ENCODE data around the gene PITPNC1. TPM values are rescaled to one million over a fixed set of nuclear protein-coding genes. Genes with fewer than 3 reads are reported as not detected.
A peak's percentile ranks its signal among the peaks of the same experiment; 100 is the strongest.

The PITPNC1 gene
- total and polyA plus RNA-seq, 2 donors (not counting 3 experiments of a cell fraction or from before 2014, with no cell fraction given): 2.4 to 9.6 TPM

DNA sequence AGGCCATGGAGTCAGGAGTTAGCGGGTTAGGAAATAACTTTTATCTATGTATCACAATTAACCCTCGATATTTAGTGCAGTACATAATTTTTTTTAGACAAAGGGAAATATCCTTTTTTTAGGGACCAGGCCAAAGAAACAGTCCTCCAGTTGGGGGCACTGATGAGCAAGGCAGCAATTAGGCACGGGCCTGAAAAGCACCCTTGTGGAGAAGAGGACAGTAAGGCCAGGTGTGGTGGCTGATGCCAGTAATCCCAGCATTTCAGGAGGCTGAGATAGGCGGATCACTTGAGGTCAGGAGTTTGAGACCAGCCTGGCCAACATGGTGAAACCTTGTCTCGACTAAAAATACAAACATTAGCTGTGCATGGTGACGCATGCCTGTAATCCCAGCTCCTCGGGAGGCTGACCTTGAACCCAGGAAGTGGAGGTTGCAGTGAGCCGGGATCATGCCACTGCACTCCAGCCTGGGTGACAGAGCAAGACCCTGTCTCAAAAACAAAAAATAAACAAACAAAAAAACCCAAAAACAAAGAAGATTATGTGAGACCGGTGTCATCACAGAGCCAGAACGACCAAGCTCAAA is 182.4 kb downstream of the PITPNC1 start:
- intact Hi-C loops (cut with micrococcal nuclease) (loop anchor here (5.0 kb wide), 1 partner anchor 128 kb away; no protein-coding TSS in a partner anchor), dilution Hi-C loops (cut with MboI; ENCODE audit: extremely low pct_ligation_motif_present, low sequenced_read_pairs) (no loop called here)
- FAIRE-seq (no peak), DNase-seq (ENCODE audit: low read depth, low spot score) (no peak)
- no peaks in the 10 kb centered on the region for H3K79me2 ChIP-seq (ENCODE audit: control insufficient read depth, insufficient read depth, low read length)
- H3K36me3 ChIP-seq (ENCODE audit: control insufficient read depth in 2 of 2, extremely low read depth in 1 of 2, insufficient read depth in 2 of 2, low read length in 2 of 2): no peaks in the 10 kb centered on the region
- H3K27me3 ChIP-seq (ENCODE audit: control insufficient read depth in 2 of 2, insufficient read depth in 2 of 2, low read length in 2 of 2): no peaks in the 10 kb centered on the region
- no TSS peak for BruUV-seq (replicated peaks)
- no peak overlapping the region for H3K27ac ChIP-seq (ENCODE audit: insufficient read depth, low read depth, low read length)
- no peak overlapping the region for H3K4me3 ChIP-seq (replicated peaks in 1 of 3; ENCODE audit: insufficient read depth in 1 of 3, low read depth in 1 of 3, low read length in 3 of 3)
- H3K9ac ChIP-seq (replicated peaks; ENCODE audit: extremely low read depth, insufficient read depth, low read length): no peak overlapping the region
- H4K20me1 ChIP-seq (replicated peaks; ENCODE audit: control insufficient read depth, extremely low read depth, insufficient read depth, low read length): no peaks in the 10 kb centered on the region
- no peak overlapping the region for H3K4me2 ChIP-seq (ENCODE audit: insufficient read depth, low read length)
- H3K4me1 ChIP-seq (ENCODE audit: control insufficient read depth, extremely low read depth, insufficient read depth, low read length): no peaks in the 10 kb centered on the region
- ChIA-PET CTCF (interaction anchor here (0.7 to 2.1 kb wide), 8 partner anchors 10 to 130 kb away, joined by 3 to 6 read pairs (median 4); no protein-coding TSS in a partner anchor), POLR2A (no interaction called here)
- H3K9me1 ChIP-seq (replicated peaks; ENCODE audit: control insufficient read depth, extremely low read depth, insufficient read depth, low read length): no peaks in the 10 kb centered on the region
- no peaks in the 10 kb centered on the region for H3K9me3 ChIP-seq (replicated peaks; ENCODE audit: control insufficient read depth, insufficient read depth, low read length)
- no peak for TF ChIP-seq GATA2 (IDR thresholded peaks at IDR 0.05; ENCODE audit: insufficient read depth, insufficient read length, low read depth, low read length)
- TF ChIP-seq, protein P1, sequence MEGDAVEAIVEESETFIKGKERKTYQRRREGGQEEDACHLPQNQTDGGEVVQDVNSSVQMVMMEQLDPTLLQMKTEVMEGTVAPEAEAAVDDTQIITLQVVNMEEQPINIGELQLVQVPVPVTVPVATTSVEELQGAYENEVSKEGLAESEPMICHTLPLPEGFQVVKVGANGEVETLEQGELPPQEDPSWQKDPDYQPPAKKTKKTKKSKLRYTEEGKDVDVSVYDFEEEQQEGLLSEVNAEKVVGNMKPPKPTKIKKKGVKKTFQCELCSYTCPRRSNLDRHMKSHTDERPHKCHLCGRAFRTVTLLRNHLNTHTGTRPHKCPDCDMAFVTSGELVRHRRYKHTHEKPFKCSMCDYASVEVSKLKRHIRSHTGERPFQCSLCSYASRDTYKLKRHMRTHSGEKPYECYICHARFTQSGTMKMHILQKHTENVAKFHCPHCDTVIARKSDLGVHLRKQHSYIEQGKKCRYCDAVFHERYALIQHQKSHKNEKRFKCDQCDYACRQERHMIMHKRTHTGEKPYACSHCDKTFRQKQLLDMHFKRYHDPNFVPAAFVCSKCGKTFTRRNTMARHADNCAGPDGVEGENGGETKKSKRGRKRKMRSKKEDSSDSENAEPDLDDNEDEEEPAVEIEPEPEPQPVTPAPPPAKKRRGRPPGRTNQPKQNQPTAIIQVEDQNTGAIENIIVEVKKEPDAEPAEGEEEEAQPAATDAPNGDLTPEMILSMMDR (IDR thresholded peaks at IDR 0.05; ENCODE audit: extremely low read depth in 1 of 2, insufficient read depth in 1 of 2, low read depth in 1 of 2, low read length in 2 of 2): peak; percentile 10 to 13
- no peak overlapping the region for H2AFZ ChIP-seq (ENCODE audit: low read depth, low read length)

DNA sequence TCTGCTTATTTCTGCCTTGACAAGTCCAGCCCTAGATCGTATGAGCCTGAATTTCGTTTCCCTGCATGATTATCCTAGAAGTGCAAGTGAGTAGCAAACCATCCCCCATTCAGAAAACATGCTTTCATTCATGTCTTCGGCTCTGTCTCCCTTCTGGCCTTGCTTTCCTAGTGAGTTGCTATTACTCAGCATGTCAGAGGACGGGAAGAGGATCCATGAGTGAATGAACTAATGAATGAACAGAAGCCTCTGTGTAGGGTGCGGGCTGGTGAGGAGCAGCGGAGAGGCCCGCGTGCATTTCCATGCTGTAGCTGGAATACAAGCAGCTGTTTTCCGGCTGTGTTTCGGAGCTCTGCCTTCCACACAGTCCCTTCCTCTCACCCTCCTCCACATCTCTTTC is 184.9 kb downstream of the PITPNC1 start:
- Histone ChIP-seq H3K4me1 (ENCODE audit: control insufficient read depth, extremely low read depth, insufficient read depth, low read length) (no peaks in the 10 kb centered on the region), H3K36me3 (ENCODE audit: control insufficient read depth in 2 of 2, extremely low read depth in 1 of 2, insufficient read depth in 2 of 2, low read length in 2 of 2) (no peaks in the 10 kb centered on the region), H3K27me3 (ENCODE audit: control insufficient read depth in 2 of 2, insufficient read depth in 2 of 2, low read length in 2 of 2) (no peaks in the 10 kb centered on the region), H3K9me1 (replicated peaks; ENCODE audit: control insufficient read depth, extremely low read depth, insufficient read depth, low read length) (no peaks in the 10 kb centered on the region), H4K20me1 (replicated peaks; ENCODE audit: control insufficient read depth, extremely low read depth, insufficient read depth, low read length) (no peaks in the 10 kb centered on the region), H3K4me3 (replicated peaks in 1 of 3; ENCODE audit: insufficient read depth in 1 of 3, low read depth in 1 of 3, low read length in 3 of 3) (no peak overlapping the region), H3K9me3 (replicated peaks; ENCODE audit: control insufficient read depth, insufficient read depth, low read length) (no peaks in the 10 kb centered on the region), H2AFZ (ENCODE audit: low read depth, low read length) (no peak overlapping the region), H3K27ac (ENCODE audit: insufficient read depth, low read depth, low read length) (no peak overlapping the region), H3K9ac (replicated peaks; ENCODE audit: extremely low read depth, insufficient read depth, low read length) (no peak overlapping the region), H3K79me2 (ENCODE audit: control insufficient read depth, insufficient read depth, low read length) (no peaks in the 10 kb centered on the region), H3K4me2 (ENCODE audit: insufficient read depth, low read length) (no peak overlapping the region)
- dilution Hi-C loops (cut with MboI; ENCODE audit: extremely low pct_ligation_motif_present, low sequenced_read_pairs) (no loop called here), intact Hi-C loops (cut with micrococcal nuclease) (no loop called here)
- TF ChIP-seq EZH2 (IDR thresholded peaks at IDR 0.05; ENCODE audit: borderline replicate concordance, low read depth, low read length, severe bottlenecking): no peak
- ChIA-PET CTCF (interaction anchor here (1.2 kb wide), 1 partner anchor 18 kb away, joined by 5 read pairs; no protein-coding TSS in a partner anchor), POLR2A (no interaction called here)
- no peak for DNase-seq (ENCODE audit: low read depth, low spot score)
- FAIRE-seq: no peak
- BruUV-seq (replicated peaks): no TSS peak

Measured in endothelial cell of umbilical vein (primary cell).